ENCODE measurements around the gene WNT4. TPM values are rescaled to one million over a fixed set of nuclear protein-coding genes. Genes with fewer than 3 reads are reported as not detected.

The WNT4 gene
- total RNA-seq, 4 donors from 2014 or later, result 0.12 to 0.27 (median 0.27) TPM; not detected in 1

- Histone ChIP-seq H3K4me3 (no peak overlapping the region), H3K27me3 (no peaks in the 10 kb centered on the region), H3K36me3 (peaks cover 0 to 24% of the 10 kb centered on the region in 2 donors), H3K4me1 (peaks cover 0 to 61% (median 0%) of the 10 kb centered on the region in 3 donors), H3K9me3 (no peaks in the 10 kb centered on the region), H3K27ac (no peak overlapping the region)
- 87 to 89% methylated on average over 6 of the region's 6 CpGs for WGBS, 2 donors (ENCODE audit: low coverage in 1 of 2)
- TF ChIP-seq POLR2A (IDR thresholded peaks at IDR 0.05), result no peak
- TF ChIP-seq POLR2AphosphoS5 (IDR thresholded peaks at IDR 0.05), result no peak
- no peak for TF ChIP-seq EP300 (IDR thresholded peaks at IDR 0.05)
- TF ChIP-seq CTCF (IDR thresholded peaks at IDR 0.05), result no peak
- no peak for ATAC-seq
Measured at GRCh38 chr1:22104865-22105437, 37.9 kb downstream of the WNT4 start.

GRCh38 chr1:22104094-22104493, 38.8 kb downstream of the WNT4 start:
- Histone ChIP-seq H3K4me1 (peaks cover 0 to 61% (median 0%) of the 10 kb centered on the region in 3 donors), H3K9me3 (no peaks in the 10 kb centered on the region), H3K36me3 (peaks cover 0 to 29% of the 10 kb centered on the region in 2 donors), H3K27me3 (no peaks in the 10 kb centered on the region), H3K27ac (no peak overlapping the region), H3K4me3 (no peak overlapping the region)
- no peak for TF ChIP-seq POLR2AphosphoS5 (IDR thresholded peaks at IDR 0.05)
- no peak for TF ChIP-seq EP300 (IDR thresholded peaks at IDR 0.05)
- TF ChIP-seq POLR2A (IDR thresholded peaks at IDR 0.05), result no peak
- TF ChIP-seq CTCF (IDR thresholded peaks at IDR 0.05), result no peak
- no peak for ATAC-seq
- WGBS, 2 donors (ENCODE audit: low coverage in 1 of 2), result 82 to 86% methylated on average over 5 to 6 of the region's 6 CpGs

- no peaks in the 10 kb centered on the region for H3K27me3 ChIP-seq
Measured at GRCh38 chr1:22102746-22103145, 40.2 kb downstream of the WNT4 start.

GRCh38 chr1:22101995-22102394, 40.9 kb downstream of the WNT4 start:
- 85% methylated on average over 5 of the region's 8 CpGs; no CpG with 5 or more reads in 1 of the 2 donors for WGBS, 2 donors (ENCODE audit: low coverage in 1 of 2)
- Histone ChIP-seq H3K27me3 (no peaks in the 10 kb centered on the region), H3K36me3 (peaks cover under 1 to 45% of the 10 kb centered on the region in 2 donors), H3K27ac (no peak overlapping the region), H3K4me3 (no peak overlapping the region), H3K4me1 (peaks cover 0 to 46% (median 0%) of the 10 kb centered on the region in 3 donors), H3K9me3 (no peaks in the 10 kb centered on the region)
- no peak for ATAC-seq
- TF ChIP-seq POLR2AphosphoS5 (IDR thresholded peaks at IDR 0.05), result no peak
- no peak for TF ChIP-seq EP300 (IDR thresholded peaks at IDR 0.05)
- TF ChIP-seq POLR2A (IDR thresholded peaks at IDR 0.05), result no peak
- no peak for TF ChIP-seq CTCF (IDR thresholded peaks at IDR 0.05)

More at GRCh38 chr1:22102746-22103145, 40.2 kb downstream of the WNT4 start:
- TF ChIP-seq POLR2A (IDR thresholded peaks at IDR 0.05) (no peak), EP300 (IDR thresholded peaks at IDR 0.05) (no peak), CTCF (IDR thresholded peaks at IDR 0.05) (no peak)
- no peak for ATAC-seq
- Histone ChIP-seq H3K9me3 (no peaks in the 10 kb centered on the region), H3K36me3 (peaks cover 0 to 38% of the 10 kb centered on the region in 2 donors), H3K4me1 (peaks cover 0 to 48% (median 0%) of the 10 kb centered on the region in 3 donors), H3K27ac (no peak overlapping the region), H3K4me3 (no peak overlapping the region)
- WGBS, 2 donors (ENCODE audit: low coverage in 1 of 2), result 60 to 80% methylated on average over 1 to 3 of the region's 3 CpGs

GRCh38 chr1:22101199-22101598, 41.7 kb downstream of the WNT4 start:
- 25 to 33% methylated on average over 1 of the region's 1 CpG for WGBS, 2 donors (ENCODE audit: low coverage in 1 of 2)
- Histone ChIP-seq H3K27me3 (no peaks in the 10 kb centered on the region), H3K36me3 (peaks cover 5 to 53% of the 10 kb centered on the region in 2 donors), H3K27ac (no peak overlapping the region), H3K4me3 (no peak overlapping the region), H3K4me1 (peaks cover 0 to 46% (median 0%) of the 10 kb centered on the region in 3 donors), H3K9me3 (no peaks in the 10 kb centered on the region)
- ATAC-seq, result no peak
- TF ChIP-seq EP300 (IDR thresholded peaks at IDR 0.05), result no peak
- TF ChIP-seq POLR2A (IDR thresholded peaks at IDR 0.05), result no peak
- no peak for TF ChIP-seq POLR2AphosphoS5 (IDR thresholded peaks at IDR 0.05)
- TF ChIP-seq CTCF (IDR thresholded peaks at IDR 0.05), result no peak

Data from gastroesophageal sphincter (tissue), 4 donors.